ENCODE results near the gene AP5S1. TPM values are rescaled to one million over a fixed set of nuclear protein-coding genes. Genes with fewer than 3 reads are reported as not detected.

The AP5S1 gene
- polyA plus RNA-seq, 1 of the 3 experiments (the other 2 are of a cell fraction) = 10.3 TPM

DNA sequence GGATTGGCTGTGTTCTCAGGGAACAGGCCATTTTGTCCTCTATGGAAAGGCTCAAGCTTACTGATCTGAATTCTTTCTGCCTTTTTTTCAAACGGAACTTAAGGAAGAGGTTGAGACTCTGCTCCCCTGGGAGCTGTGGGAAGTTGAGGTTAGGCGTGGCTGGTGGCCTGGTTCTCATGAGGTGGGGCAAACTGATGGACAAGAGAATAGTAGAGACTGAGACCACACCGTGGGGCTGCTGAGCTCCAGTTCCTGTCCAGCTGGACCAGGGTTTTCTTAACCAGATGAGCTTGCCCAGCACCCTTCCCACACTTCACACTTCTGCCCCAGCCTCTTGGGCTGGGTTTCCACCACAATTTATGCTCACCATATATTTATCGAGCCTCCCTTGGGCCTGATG lies 6.1 kb downstream of the AP5S1 start:
- ChIA-PET POLR2A (interaction anchor here (1.0 kb wide), 1 partner anchor 19 kb away, joined by 3 read pairs; no protein-coding TSS in a partner anchor), CTCF (interaction anchor here (1.1 to 8.8 kb wide), 4 partner anchors 39 to 259 kb away, joined by 3 to 161 read pairs (median 6); partner anchors contain the start of gene CENPB)
- WGBS (ENCODE audit: low lambda C conversion rate) = 82% methylated on average over 4 of the region's 4 CpGs
- peaks cover under 1 to 2% of the 10 kb centered on the region in 2 experiments; a peak in 2 of 4 replicates for H3K4me1 ChIP-seq (ENCODE audit: control insufficient read depth in 1 of 2, insufficient read depth in 2 of 2, low read depth in 1 of 2, low read length in 1 of 2)
- no peak for TF ChIP-seq SMC3 (IDR thresholded peaks at IDR 0.05; ENCODE audit: low read depth, low read length)
- TF ChIP-seq JUND (IDR thresholded peaks at IDR 0.05) = no peak
- no peak for TF ChIP-seq EZH2phosphoT487 (IDR thresholded peaks at IDR 0.05; ENCODE audit: borderline replicate concordance, low read depth)
- TF ChIP-seq GABPA (IDR thresholded peaks at IDR 0.05; ENCODE audit: low read depth) = no peak
- TF ChIP-seq NFIC (IDR thresholded peaks at IDR 0.05; ENCODE audit: borderline replicate concordance) = no peak
- TF ChIP-seq, protein P1, sequence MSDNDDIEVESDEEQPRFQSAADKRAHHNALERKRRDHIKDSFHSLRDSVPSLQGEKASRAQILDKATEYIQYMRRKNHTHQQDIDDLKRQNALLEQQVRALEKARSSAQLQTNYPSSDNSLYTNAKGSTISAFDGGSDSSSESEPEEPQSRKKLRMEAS (IDR thresholded peaks at IDR 0.05; ENCODE audit: low read depth) = no peak
- TF ChIP-seq GATA2 (CRISPR knock-in tag; IDR thresholded peaks at IDR 0.05) = no peak
- TF ChIP-seq TEAD4 (IDR thresholded peaks at IDR 0.05; ENCODE audit: borderline replicate concordance, insufficient read depth) = no peak
- no peak for TF ChIP-seq MEF2A (IDR thresholded peaks at IDR 0.05; ENCODE audit: borderline replicate concordance, low read depth)
- TF ChIP-seq, protein P2, sequence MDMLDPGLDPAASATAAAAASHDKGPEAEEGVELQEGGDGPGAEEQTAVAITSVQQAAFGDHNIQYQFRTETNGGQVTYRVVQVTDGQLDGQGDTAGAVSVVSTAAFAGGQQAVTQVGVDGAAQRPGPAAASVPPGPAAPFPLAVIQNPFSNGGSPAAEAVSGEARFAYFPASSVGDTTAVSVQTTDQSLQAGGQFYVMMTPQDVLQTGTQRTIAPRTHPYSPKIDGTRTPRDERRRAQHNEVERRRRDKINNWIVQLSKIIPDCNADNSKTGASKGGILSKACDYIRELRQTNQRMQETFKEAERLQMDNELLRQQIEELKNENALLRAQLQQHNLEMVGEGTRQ (IDR thresholded peaks at IDR 0.05; ENCODE audit: borderline replicate concordance, low read depth, low read length) = no peak
- no peak for TF ChIP-seq POLR2AphosphoS5 (IDR thresholded peaks at IDR 0.05; ENCODE audit: low read depth, low read length)
- TF ChIP-seq YY1 (IDR thresholded peaks at IDR 0.05; ENCODE audit: low read depth) = no peak
- H2AFZ ChIP-seq (ENCODE audit: low read depth) = no peak overlapping the region
- no peak for DNase-seq
- H3K9me3 ChIP-seq = no peaks in the 10 kb centered on the region
- no peak overlapping the region for H3K4me3 ChIP-seq (ENCODE audit: low read depth in 2 of 2, low read length in 1 of 2)
- H3K9ac ChIP-seq = no peak overlapping the region
- no peaks in the 10 kb centered on the region for H3F3A ChIP-seq (replicated peaks; ENCODE audit: insufficient read depth)
- H3K36me3 ChIP-seq (replicated peaks in 1 of 2; ENCODE audit: control insufficient read depth in 1 of 2, insufficient read depth in 2 of 2, low read length in 1 of 2) = peaks cover 14 to 27% of the 10 kb centered on the region in 2 experiments
- H3K9me2 ChIP-seq = no peaks in the 10 kb centered on the region
- no peak overlapping the region for H3K4me2 ChIP-seq
- H3K79me2 ChIP-seq (ENCODE audit: insufficient read depth) = peaks cover 10% of the 10 kb centered on the region
- H3K27me3 ChIP-seq (ENCODE audit: insufficient read depth) = no peaks in the 10 kb centered on the region
- no peak overlapping the region for H3K27ac ChIP-seq (ENCODE audit: low read depth in 2 of 2, low read length in 1 of 2)
- no peaks in the 10 kb centered on the region for H4K20me1 ChIP-seq (ENCODE audit: insufficient read depth)

DNA sequence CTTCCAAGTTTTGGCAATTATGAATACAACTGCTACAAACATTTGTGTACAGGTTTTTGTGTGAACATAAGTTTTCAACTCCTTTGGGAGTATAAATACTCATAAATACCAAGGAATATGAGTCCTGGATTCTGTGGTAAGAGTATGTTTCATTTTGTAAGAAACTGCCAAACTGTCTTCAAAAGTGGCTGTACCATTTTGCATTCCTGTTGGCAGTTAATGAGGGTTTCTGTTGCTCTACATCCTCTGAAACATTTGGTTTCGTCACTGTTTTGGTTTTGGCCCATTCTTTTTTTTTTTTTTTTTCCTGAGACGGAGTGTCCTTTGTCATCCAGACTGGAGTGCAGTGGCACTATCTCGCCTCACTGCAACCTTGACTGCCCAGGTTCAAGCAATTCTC lies 8.5 kb downstream of the AP5S1 start:
- H3K79me2 ChIP-seq (ENCODE audit: insufficient read depth) = no peaks in the 10 kb centered on the region
- H3K27me3 ChIP-seq (ENCODE audit: insufficient read depth) = no peaks in the 10 kb centered on the region
- H3K9me2 ChIP-seq = no peaks in the 10 kb centered on the region
- WGBS (ENCODE audit: low lambda C conversion rate) = 89% methylated on average over 3 of the region's 3 CpGs
- ChIA-PET CTCF (interaction anchor here (1.2 kb wide), 1 partner anchor 8 kb away, joined by 4 read pairs; the partner anchor contains the start of gene AP5S1), POLR2A (no interaction called here)
- H4K20me1 ChIP-seq (ENCODE audit: insufficient read depth) = no peaks in the 10 kb centered on the region
- no peak overlapping the region for H3K4me3 ChIP-seq (ENCODE audit: low read depth in 2 of 2, low read length in 1 of 2)
- no peaks in the 10 kb centered on the region for H3K9me3 ChIP-seq
- no peaks in the 10 kb centered on the region for H3K4me1 ChIP-seq (ENCODE audit: control insufficient read depth in 1 of 2, insufficient read depth in 2 of 2, low read depth in 1 of 2, low read length in 1 of 2)
- peaks cover 3 to 11% of the 10 kb centered on the region in 2 experiments for H3K36me3 ChIP-seq (replicated peaks in 1 of 2; ENCODE audit: control insufficient read depth in 1 of 2, insufficient read depth in 2 of 2, low read length in 1 of 2)
- TF ChIP-seq, protein P3, sequence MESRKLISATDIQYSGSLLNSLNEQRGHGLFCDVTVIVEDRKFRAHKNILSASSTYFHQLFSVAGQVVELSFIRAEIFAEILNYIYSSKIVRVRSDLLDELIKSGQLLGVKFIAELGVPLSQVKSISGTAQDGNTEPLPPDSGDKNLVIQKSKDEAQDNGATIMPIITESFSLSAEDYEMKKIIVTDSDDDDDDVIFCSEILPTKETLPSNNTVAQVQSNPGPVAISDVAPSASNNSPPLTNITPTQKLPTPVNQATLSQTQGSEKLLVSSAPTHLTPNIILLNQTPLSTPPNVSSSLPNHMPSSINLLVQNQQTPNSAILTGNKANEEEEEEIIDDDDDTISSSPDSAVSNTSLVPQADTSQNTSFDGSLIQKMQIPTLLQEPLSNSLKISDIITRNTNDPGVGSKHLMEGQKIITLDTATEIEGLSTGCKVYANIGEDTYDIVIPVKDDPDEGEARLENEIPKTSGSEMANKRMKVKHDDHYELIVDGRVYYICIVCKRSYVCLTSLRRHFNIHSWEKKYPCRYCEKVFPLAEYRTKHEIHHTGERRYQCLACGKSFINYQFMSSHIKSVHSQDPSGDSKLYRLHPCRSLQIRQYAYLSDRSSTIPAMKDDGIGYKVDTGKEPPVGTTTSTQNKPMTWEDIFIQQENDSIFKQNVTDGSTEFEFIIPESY (IDR thresholded peaks at IDR 0.05; ENCODE audit: borderline replicate concordance, low read depth) = no peak
- TF ChIP-seq EZH2phosphoT487 (IDR thresholded peaks at IDR 0.05; ENCODE audit: borderline replicate concordance, low read depth) (no peak), NFIC (IDR thresholded peaks at IDR 0.05; ENCODE audit: borderline replicate concordance) (no peak), POLR2AphosphoS5 (IDR thresholded peaks at IDR 0.05; ENCODE audit: low read depth, low read length) (no peak), GABPA (IDR thresholded peaks at IDR 0.05; ENCODE audit: low read depth) (no peak), FOXJ3 (CRISPR knock-in tag; IDR thresholded peaks at IDR 0.05) (no peak), NRF1 (IDR thresholded peaks at IDR 0.05; ENCODE audit: low read depth, low read length) (no peak), RXRA (IDR thresholded peaks at IDR 0.05; ENCODE audit: borderline replicate concordance, low read depth) (no peak), EP300 (IDR thresholded peaks at IDR 0.05; ENCODE audit: borderline replicate concordance in 1 of 2, low read depth in 1 of 2, low read length in 1 of 2) (no peak), MEF2A (IDR thresholded peaks at IDR 0.05; ENCODE audit: borderline replicate concordance, low read depth) (no peak), RCOR1 (IDR thresholded peaks at IDR 0.05; ENCODE audit: low read length) (no peak)
- TF ChIP-seq, protein P4, sequence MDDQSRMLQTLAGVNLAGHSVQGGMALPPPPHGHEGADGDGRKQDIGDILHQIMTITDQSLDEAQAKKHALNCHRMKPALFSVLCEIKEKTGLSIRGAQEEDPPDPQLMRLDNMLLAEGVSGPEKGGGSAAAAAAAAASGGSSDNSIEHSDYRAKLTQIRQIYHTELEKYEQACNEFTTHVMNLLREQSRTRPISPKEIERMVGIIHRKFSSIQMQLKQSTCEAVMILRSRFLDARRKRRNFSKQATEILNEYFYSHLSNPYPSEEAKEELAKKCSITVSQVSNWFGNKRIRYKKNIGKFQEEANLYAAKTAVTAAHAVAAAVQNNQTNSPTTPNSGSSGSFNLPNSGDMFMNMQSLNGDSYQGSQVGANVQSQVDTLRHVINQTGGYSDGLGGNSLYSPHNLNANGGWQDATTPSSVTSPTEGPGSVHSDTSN (IDR thresholded peaks at IDR 0.05) = no peak
- TF ChIP-seq, protein P5, sequence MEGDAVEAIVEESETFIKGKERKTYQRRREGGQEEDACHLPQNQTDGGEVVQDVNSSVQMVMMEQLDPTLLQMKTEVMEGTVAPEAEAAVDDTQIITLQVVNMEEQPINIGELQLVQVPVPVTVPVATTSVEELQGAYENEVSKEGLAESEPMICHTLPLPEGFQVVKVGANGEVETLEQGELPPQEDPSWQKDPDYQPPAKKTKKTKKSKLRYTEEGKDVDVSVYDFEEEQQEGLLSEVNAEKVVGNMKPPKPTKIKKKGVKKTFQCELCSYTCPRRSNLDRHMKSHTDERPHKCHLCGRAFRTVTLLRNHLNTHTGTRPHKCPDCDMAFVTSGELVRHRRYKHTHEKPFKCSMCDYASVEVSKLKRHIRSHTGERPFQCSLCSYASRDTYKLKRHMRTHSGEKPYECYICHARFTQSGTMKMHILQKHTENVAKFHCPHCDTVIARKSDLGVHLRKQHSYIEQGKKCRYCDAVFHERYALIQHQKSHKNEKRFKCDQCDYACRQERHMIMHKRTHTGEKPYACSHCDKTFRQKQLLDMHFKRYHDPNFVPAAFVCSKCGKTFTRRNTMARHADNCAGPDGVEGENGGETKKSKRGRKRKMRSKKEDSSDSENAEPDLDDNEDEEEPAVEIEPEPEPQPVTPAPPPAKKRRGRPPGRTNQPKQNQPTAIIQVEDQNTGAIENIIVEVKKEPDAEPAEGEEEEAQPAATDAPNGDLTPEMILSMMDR (IDR thresholded peaks at IDR 0.05) = no peak
- TF ChIP-seq, protein P6, sequence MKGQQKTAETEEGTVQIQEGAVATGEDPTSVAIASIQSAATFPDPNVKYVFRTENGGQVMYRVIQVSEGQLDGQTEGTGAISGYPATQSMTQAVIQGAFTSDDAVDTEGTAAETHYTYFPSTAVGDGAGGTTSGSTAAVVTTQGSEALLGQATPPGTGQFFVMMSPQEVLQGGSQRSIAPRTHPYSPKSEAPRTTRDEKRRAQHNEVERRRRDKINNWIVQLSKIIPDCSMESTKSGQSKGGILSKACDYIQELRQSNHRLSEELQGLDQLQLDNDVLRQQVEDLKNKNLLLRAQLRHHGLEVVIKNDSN (IDR thresholded peaks at IDR 0.05; ENCODE audit: borderline replicate concordance, low read depth) = no peak
- H3K27ac ChIP-seq (ENCODE audit: low read depth in 2 of 2, low read length in 1 of 2) = no peak overlapping the region
- H3F3A ChIP-seq (replicated peaks; ENCODE audit: insufficient read depth) = no peaks in the 10 kb centered on the region
- H2AFZ ChIP-seq (ENCODE audit: low read depth) = no peak overlapping the region
- DNase-seq = no peak
- H3K9ac ChIP-seq = no peak overlapping the region
- no peak overlapping the region for H3K4me2 ChIP-seq

All from SK-N-SH (cell line).